Right hindlimb (tissue), 1 donor: ENCODE results near the gene PRKG1.
A peak's percentile ranks its signal among the peaks of the same experiment; 100 is the strongest.
"Not testable (repeated sequence)": the region's sequence is repeated elsewhere in the genome, so short reads cannot be mapped to it uniquely, and the experiment has no call there.

Experiments
- DNase-seq: peaks from one replicate; pipeline ENCODE4 v3.0.0-alpha.2; 2018

Gene PRKG1

GRCh38 chr10:51231754-51232153, 157.5 kb downstream of the PRKG1 start:
- no peak for DNase-seq

- no peak for DNase-seq
These were observed 159.2 kb downstream of the PRKG1 start for GRCh38 chr10:51233337-51234100.

- DNase-seq: no peak
These were observed 161.6 kb downstream of the PRKG1 start for GRCh38 chr10:51235865-51236264.

- DNase-seq: no peak
These were observed 164.7 kb downstream of the PRKG1 start for GRCh38 chr10:51239006-51239405.

DNA sequence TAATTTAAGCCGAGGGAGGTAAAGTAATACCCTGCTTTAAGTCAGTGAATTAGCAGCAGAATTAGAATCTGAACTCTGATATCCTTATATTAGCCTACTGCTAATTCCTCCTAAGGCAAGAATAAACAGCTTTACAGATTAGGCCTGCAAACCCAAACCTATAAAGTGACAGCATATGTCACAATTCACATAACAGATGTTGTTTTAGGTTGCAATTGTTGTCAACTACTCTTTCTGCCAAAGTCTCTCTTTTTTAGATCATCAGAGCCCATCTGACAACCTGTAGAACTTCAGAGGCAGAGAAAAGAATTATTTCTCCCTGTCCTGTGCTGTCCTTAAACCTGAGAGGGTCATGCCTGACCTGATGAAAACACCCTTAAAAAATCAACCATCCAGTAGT, 167.2 kb downstream of the PRKG1 start:
- DNase-seq: no peak

DNA sequence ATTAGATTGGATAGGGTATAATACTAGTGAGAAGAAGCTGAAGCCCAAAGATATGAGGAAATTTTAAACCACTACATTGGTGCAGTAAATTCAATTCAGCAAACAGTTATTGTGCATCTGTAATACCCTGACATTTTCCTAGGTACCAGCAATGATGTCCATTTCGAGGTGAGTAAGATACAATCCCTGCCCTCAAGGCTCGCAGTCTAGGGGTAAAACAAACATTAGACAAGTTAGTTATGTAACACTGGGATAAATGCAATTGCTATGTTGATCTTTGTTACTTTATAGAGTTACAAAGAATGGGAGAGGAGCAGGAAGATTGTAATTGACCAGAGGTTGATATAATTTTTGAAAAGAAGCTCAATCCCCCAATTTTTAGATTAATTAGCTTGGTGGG, 168.1 kb downstream of the PRKG1 start:
- no peak for DNase-seq

DNA sequence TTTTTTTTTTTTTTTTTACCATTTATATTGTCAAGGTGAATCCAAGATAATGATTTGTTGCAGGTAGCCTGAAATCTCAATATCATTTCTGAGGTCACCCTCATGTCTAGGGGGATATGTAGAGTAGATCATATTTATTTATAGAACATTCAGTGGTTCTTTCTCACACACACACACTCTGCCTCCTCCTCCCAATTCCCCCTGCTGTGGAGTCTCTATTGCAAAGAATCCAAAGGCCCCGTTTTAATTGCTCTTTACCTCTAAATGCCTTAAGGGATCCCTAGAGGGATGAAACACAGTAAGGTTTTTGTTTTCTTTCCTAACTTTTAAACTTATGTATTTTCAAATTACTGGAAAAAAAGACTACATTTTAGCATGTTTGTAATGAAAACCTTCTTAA, 170.0 kb downstream of the PRKG1 start:
- no peak for DNase-seq

- DNase-seq: no peak
These were observed 170.6 kb downstream of the PRKG1 start for GRCh38 chr10:51244748-51245490.

DNA sequence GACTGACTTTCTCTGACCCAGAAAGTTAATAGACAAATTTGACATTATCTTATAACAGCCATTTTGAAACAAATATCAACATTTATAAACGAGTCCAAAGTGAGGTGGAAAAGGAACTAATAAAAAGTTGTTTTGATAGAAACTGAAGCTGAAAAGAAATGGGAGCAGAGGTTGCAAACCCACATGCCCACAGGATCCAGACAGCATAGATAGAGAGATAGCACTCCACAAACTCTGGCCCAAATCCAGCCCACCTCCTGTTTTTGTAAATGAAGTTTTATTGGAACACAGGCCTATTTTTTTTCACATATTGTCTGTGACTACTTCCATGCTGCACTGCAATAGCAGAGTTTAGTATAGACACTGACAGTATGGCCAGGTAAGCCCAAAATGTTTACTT, 171.9 kb downstream of the PRKG1 start:
- no peak for DNase-seq

DNA sequence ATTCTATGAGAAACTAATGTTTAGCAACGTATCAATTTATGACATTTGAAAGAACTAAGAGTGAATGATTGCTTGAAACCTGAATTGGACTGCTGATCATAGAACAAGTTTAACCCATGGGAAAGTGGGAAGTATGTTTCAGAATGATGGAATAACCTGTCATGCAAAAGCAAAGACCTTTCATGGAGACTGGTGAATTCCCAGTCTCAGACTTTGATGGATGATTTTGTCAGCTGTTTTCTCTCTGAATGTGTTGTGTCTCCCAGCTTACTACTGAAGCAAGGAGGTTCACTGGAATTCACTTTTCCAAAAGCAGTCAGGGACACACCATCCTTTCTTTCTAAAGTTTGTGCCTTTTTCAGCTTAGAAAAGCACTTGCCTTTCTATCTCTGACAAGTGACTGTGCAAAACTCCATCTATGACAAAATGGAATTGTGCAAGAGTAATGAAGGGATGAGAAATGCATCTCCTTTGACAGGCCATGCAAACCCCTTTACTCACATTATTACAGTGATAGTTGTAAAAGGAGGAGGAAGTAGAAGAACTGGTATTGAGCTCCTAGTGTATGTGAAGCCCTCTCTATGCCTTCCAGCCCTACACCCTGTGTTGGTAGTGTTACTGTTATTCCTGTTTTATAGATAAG, 176.1 kb downstream of the PRKG1 start:
- DNase-seq: no peak

- DNase-seq: no peak
These were observed 176.8 kb downstream of the PRKG1 start for GRCh38 chr10:51251110-51251509.

DNA sequence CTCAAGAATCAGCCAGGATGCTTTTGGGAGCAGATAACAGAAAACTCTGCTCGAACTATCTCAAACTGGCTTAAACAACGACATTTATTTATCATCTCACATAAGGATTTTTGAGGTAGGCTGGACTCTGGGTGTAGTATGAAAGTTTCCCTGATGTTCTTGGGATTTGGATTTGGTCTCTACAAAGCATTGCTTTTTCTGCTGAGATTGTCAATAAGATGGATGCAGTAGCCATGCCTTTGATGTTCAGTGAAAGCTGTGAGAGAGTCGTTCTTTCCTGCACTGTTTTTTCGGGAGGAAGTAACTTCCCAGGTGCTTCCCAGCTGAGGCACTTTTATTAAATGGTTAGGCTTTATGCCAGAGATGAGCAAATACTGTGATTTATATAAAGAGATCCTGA, 181.1 kb downstream of the PRKG1 start:
- no peak for DNase-seq

DNA sequence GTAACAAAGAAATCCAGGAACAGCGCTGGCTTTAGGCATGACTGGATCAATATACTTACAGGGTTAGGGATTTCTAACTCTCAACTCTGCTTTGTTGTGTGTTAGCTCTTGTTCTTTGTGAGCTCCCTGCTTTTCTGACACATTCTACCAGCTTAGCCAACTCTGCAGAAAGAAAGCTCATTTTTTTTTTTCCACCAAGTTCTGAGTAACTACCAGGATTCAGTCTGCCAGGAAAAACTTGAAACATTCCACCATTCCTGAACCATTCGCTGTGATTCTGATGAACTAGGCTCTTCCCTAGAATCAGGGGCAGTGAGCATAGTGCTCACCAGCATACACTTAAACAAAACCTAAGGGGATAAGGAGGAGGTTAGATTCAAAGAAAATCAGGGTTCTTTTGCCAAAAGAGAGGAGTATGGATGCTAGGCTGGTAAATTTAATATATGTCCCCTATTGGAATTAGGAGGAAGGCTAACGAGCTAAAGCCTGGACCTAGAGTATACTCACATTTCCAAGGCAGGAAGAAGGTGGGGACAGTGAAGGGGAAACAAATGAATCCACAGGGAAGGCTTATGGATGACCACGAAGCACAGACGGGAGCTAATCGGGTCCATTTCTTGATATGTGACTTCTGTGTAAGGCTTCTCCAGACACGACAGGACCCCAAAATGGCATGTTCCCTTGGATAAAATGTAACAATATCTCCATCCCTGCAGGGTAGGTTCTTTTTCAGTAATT, 183.4 kb downstream of the PRKG1 start:
- DNase-seq: no peak

DNA sequence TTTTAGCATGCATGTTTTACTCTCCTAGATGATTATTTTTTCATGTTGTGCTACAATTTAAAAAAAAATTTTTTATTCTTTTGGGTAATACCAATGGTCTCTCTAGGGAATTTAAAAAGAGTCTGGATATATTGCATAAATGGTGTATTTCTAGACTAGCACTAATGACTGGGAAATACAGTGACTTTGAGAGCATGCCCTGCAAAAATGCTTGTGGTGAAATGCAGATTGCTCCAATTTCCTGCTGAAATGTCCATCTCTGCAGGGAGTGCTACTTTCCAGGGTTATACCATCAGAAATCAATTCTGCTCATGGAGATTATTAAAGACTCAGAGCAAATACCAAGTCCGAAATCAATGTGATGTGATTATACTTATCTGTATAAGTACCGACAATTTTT, 186.1 kb downstream of the PRKG1 start:
- no peak for DNase-seq

- DNase-seq: no peak
These were observed 192.2 kb downstream of the PRKG1 start for GRCh38 chr10:51266496-51266895.

- DNase-seq: not testable (repeated sequence)
These were observed 193.8 kb downstream of the PRKG1 start for GRCh38 chr10:51267980-51268570.

DNA sequence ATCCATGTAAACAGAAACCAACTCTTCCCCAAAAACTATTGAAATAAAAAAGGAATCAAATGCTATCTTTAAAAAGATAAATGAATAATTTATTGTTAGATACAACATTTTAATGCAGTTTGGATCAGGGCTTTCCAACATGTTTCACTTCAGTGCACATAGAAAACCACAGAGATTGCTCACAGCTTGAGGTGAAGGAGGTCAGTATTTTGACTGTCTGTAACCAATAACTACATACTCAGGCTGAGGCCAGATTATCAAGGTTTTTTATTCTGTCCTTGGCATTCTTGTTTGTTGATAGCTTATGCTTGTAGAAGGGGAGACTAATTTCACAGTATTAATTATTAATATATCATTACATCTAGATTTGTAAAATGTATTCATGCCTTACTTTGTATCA, 195.5 kb downstream of the PRKG1 start:
- DNase-seq: no peak

GRCh38 chr10:51270936-51271530, 196.7 kb downstream of the PRKG1 start:
- DNase-seq: no peak

- DNase-seq: not testable (repeated sequence)
These were observed 197.8 kb downstream of the PRKG1 start for GRCh38 chr10:51272099-51272498.

DNA sequence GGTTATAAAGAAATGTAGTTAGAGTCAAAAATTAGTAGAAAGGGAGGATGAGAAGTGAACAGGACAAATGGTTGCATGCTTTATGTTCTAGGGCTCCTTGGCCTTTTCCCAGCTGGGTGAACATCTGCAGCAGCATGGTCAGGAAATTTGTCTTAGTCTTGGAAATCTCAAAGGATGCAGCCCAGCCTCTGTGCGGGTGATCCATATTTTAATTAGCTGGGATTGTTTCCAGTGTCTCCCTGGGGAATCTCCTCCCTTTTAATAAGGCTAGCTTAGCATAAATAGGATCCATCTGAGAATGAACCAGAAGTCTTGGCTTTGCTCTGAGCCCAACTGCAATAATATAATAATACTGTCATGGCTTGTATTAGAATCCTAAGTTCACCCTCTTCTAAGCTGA, 198.3 kb downstream of the PRKG1 start:
- peak; percentile 54 for DNase-seq

DNA sequence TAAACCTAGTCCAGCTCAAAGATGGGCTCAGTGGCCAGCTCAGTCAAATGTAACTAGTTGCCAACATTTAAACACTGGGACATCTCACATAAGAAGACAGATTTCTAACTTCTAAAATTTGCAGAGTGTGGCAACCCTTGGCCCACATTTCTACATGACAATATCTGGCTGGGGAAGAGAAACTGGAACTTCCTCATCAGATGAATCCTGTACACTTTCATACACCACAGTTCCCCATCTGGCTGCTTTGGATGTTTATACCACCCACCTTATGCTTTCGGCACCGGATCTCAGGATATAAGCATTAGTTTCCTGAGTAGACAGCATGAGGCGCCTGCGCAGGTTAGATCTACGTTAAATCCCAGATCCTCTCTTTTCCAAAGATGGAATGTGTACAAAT, 199.3 kb downstream of the PRKG1 start:
- DNase-seq: no peak

DNA sequence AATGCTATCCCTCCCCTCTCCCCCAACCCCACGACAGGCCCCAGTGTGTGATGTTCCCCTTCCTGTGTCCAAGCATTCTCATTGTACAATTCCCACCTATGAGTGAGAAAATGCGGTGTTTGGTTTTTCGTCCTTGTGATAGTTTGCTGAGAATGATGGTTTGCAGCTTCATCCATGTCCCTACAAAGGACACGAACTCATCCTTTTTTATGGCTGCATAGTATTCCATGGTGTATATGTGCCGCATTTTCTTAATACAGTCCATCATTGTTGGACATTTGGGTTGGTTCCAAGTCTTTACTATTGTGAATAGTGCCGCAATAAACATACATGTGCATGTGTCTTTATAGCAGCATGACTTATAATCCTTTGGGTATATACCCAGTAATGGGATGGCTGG, 201.8 kb downstream of the PRKG1 start:
- not testable (repeated sequence) for DNase-seq
